HG02938 (cell line): ENCODE data around the gene SLC17A4.

Experiments
- ATAC-seq: cut with Tn5 transposase; IDR thresholded peaks from one replicate; pipeline ENCODE4 v1.9.1; 2021; ENCODE audit warnings: mild to moderate bottlenecking, moderate library complexity; ENCODE audit not compliant: unreplicated experiment

Gene SLC17A4

DNA sequence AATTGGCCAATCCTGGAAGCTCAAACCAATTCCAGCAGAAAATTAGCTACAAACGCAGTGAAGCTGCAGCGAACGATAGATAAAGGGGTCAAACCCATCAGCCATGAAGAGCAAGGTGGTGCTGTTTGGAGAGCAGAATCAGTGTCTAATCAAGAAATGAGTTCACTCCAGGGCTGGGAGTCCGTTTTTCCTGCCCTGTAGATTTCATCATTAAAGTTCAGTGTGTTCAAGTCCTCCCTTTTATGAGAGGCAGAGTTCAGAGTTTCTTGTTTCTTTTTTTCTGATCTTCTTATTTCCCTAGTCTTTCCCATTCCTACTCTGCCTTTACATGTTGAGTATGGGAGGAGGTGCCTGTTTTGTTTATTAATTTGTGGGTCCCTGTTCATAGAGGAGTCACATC is 46.9 kb downstream of the SLC17A4 start:
- ATAC-seq = no peak

DNA sequence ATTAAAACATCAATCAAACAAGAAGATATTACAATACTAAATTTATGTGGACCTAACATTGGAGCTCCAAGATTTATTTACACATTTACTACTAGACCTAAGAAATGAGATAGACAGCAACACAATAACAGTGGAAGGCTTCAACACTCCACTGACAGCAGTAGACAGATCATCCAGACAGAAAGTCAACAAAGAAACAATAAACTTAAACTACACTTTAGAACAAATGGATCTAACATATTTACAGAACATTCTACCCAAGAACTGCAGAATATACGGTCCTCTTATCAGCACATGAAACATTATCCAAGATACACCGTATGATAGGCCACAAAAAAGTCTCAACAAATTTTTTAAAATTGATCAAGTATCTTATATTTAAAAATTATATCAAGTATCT is 50.3 kb downstream of the SLC17A4 start:
- ATAC-seq = no peak

DNA sequence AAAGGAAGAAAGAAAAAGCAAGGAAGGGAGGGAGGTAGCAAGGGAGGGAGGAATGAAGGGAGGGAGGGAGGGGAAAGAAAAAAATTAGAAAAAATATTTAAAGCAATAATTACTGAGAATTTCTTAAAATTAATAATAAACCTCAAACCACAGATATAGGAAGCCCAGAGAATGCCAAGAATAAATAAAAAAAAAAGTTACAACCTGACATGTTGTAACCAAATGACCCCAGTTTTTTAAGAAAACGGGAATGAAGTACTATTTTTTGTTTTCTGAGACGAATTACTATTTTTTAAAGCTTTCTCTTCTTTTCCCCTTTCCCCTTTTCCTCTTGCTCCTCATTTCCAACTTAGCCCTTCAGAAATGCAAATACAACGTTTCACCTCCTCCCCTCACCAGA is 60.7 kb downstream of the SLC17A4 start:
- ATAC-seq = no peak

DNA sequence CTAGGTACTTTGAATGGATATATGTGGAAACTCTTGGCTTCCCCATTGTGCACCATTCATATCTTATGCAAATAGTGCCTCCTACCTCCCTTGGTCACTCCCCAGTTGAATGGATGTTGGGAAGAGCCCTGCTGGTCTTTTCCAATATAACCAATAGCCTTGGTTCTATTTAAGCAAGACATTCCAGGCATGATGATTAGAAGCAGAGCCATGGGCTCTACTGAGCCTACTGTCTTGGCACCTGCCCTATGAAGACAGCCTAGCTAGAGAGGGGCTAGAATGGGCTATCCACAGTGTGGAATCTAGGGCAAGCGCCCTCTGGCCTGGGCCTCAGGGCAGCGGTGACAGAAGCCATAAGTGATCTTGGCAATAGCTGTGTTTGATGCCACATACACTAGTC is 61.7 kb downstream of the SLC17A4 start:
- ATAC-seq = no peak

DNA sequence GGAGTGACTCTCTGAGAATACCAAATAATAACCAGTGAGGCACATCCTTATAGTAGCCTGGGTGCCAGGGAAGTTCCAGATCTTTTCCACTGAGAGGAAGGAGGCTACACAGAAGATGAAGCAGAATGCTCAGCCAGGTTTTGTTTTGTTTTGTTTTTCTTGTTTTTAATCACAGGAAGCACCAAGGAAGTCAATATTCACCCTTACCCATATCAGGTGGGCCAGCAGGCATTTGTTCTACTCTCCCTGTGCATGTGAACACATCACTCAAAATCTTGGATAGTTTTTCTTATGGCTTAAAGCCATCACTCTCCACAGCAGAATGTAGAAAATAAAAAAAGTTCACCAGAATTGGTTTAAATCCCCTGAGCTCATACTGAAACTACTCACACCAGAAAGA is 66.8 kb downstream of the SLC17A4 start:
- ATAC-seq = no peak

DNA sequence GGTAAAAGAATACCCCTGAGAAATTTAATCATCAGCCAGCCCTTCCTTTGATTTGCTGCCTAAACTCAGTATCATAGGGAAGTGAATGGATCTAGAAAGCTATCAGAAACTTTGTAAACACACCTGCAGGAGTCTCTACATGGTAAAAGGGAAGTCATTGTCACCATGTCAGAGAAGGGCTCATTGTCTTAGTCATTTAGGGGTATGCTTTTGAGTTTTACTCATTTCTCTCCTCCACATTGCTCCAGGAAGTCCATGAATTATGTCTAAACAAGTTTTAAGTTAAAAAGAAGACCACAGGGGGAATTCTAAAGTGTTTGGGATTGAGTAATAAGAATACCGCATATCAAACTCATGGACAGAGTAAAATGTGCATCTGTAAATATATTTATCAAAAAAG is 74.8 kb downstream of the SLC17A4 start:
- no peak for ATAC-seq

DNA sequence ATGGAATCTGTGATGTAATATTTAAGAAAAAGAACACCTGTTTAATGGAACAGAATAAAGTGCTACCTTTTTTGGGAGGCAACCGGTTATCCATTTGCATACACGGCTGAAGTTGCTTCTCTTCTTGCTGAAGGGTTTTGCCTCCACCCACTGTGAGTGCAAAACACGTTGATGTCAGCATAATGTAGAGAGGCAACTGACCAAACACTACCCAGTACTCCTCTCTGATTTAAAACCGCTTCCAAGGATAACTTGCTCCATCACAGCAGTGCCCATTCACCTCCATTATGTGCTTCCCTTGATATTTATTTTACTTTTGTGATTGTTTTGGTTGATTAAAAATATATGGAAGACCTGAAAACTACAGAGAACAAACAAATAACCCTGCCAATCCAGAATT is 75.9 kb downstream of the SLC17A4 start:
- ATAC-seq = no peak
